GM12875 (cell line): ENCODE results near the gene OR14A2.
"Not testable (repeated sequence)": the region's sequence is repeated elsewhere in the genome, so short reads cannot be mapped to it uniquely, and the experiment has no call there.

Experiments
- H3K4me3 ChIP-seq: one replicate; pipeline ENCODE4 v1.5.1; 2011; ENCODE audit warnings: low read depth, low read length, control low read depth
- CTCF ChIP-seq: IDR thresholded peaks from 2 replicates; pipeline ENCODE4 v1.5.1; 2011; ENCODE audit warnings: low read depth, mild to moderate bottlenecking, control low read depth, inconsistent platforms, low read length, moderate library complexity, borderline replicate concordance; ENCODE audit not compliant: insufficient read depth

OR14A2 gene

GRCh38 chr1:247748041-247748440, at the start of gene OR14A2:
Gene OR14A2 (minus strand): TSS chr1:247748141.
- no peak for TF ChIP-seq CTCF
- H3K4me3 ChIP-seq, result no peak within 1 kb of the TSS

- TF ChIP-seq CTCF, result no peak
- no peak overlapping the region for H3K4me3 ChIP-seq
Measured at GRCh38 chr1:247797518-247797917, 49.6 kb upstream of the OR14A2 start.

- H3K4me3 ChIP-seq, result no peak overlapping the region
- TF ChIP-seq CTCF, result no peak
Measured at GRCh38 chr1:247769603-247770002, 21.7 kb upstream of the OR14A2 start.

GRCh38 chr1:247760456-247760855, 12.5 kb upstream of the OR14A2 start, which contains the start of gene OR1C1:
Gene OR1C1 (minus strand): TSS chr1:247760556. CDS start chr1:247758406, 2,150 bp downstream.
- TF ChIP-seq CTCF, result no peak
- H3K4me3 ChIP-seq, result no peak within 1 kb of the TSS

- not testable (repeated sequence) for H3K4me3 ChIP-seq
Measured at GRCh38 chr1:247754311-247754710, 6.4 kb upstream of the OR14A2 start.

DNA sequence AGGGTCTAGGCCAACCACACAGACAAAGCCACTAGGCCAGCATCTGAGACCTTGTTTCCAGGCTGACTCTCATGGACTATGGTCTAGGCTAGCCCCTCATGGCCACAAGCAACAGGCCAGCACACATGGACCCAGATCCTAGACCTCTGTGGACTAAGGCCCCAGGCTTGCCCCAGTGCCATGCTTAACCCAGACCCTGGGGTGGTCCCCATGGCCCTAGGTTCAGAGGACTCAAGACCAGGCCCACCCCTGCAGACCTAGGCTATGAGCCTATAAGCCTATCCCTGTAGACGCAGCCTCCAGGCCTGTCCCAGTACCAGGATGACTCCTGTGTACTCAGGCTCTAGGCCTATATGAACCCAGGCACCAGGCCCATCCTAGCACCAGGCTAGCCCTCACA, 1.9 kb upstream of the OR14A2 start:
- TF ChIP-seq CTCF, result no peak
- H3K4me3 ChIP-seq, result no peak overlapping the region

DNA sequence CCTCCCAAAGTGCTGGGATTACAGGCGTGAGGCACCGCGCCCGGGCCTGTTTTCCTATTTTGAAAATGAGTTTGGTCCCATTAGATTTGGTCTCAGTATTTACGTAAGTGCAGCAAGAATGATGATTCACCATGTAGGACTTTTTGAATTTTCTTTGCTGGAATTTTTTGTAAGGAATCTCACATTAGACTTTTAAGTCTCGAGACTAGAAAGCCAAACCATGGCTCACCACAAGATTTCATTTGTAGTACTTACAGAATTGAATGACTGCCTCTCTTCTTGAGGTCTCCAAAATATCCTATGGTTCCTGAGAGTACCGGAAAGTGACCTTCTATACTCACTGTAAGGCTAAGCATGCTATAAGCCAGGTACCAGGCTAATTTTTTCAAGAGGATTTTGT, 325 bp downstream of the OR14A2 start:
- no peak for TF ChIP-seq CTCF
- no peak overlapping the region for H3K4me3 ChIP-seq

DNA sequence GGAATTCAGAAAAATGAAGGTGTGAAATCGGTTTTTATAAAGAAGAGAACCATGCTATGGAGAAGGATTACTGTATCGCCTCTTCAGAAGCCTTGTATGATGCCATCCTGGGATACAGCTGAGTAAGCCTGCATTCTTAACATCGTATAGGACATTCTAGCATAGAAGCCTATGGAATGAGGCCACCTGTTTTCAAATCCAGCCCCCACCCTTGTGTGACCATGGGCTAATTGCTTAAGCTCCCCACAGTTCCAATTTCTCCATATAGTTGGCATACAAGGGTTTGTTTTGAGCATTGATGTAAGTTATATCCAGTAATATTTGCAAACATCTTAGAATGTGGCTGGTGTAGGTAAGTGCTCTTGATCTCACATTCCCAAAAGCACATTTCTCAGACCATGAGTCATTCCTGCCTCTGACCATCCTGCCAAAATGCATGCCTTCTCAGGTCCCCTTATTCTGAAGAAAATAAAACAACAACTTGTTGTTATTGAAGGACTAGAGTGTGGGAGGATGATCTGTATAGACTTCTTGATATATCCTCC, 1.5 kb downstream of the OR14A2 start:
- H3K4me3 ChIP-seq, result no peak overlapping the region
- no peak for TF ChIP-seq CTCF

DNA sequence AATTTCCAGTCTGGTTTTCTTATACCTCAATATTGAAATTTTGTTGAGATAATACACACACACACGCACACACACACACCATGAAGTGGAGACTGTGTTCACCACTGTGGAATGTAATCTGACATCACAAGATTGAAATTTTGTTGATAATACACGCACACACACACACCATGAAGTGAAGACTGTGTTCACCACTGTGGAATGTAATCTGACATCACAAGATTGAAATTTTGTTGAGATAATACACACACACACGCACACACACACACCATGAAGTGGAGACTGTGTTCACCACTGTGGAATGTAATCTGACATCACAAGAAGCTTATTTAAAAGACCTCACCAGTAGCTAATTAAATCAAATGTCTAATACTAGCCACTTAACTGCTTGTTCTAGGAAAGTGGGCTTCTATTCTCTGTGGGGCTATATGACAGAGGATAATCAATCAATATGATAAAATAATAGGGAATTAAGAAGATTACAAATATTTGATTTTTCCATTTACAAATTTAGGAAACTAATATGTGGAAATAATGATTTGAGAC, 5.7 kb downstream of the OR14A2 start:
- H3K4me3 ChIP-seq, result not testable (repeated sequence)
